ENCODE data around the gene KCNT2.

DNA sequence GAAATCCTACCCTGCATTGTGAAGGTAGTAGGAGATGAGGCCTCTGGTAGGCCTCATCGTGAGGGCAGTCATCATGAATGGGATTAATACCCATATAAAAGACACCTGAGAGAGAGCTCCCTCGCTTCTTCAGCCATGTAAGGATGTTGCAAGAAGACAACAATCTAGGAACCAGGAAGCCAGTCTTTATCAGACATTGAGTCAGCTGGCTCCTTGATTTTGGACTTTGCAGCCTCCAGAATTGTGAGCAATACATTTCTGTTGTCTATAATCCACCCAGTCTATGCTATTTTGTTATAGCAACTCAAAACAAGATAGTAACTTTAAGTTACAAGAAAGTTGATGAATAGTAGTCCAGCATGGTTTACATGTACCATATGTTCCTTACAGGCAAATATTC lies 208.5 kb downstream of the KCNT2 start:
- TF ChIP-seq, protein P1, sequence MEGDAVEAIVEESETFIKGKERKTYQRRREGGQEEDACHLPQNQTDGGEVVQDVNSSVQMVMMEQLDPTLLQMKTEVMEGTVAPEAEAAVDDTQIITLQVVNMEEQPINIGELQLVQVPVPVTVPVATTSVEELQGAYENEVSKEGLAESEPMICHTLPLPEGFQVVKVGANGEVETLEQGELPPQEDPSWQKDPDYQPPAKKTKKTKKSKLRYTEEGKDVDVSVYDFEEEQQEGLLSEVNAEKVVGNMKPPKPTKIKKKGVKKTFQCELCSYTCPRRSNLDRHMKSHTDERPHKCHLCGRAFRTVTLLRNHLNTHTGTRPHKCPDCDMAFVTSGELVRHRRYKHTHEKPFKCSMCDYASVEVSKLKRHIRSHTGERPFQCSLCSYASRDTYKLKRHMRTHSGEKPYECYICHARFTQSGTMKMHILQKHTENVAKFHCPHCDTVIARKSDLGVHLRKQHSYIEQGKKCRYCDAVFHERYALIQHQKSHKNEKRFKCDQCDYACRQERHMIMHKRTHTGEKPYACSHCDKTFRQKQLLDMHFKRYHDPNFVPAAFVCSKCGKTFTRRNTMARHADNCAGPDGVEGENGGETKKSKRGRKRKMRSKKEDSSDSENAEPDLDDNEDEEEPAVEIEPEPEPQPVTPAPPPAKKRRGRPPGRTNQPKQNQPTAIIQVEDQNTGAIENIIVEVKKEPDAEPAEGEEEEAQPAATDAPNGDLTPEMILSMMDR (IDR thresholded peaks at IDR 0.05), result no peak
- no peak for TF ChIP-seq EZH2 (IDR thresholded peaks at IDR 0.05)
- TF ChIP-seq EZH2phosphoT487 (IDR thresholded peaks at IDR 0.05), result no peak

All from neural progenitor cell (in vitro differentiated cells).